GM12865 (cell line): Measurements from ENCODE around the gene EVA1B.
A peak's percentile ranks its signal among the peaks of the same experiment; 100 is the strongest.

Experiments used
- DNase-seq: peaks from one replicate; pipeline ENCODE4 v3.0.0; 2010; ENCODE audit warnings: low read depth
- H3K4me3 ChIP-seq: 2 replicates; pipeline ENCODE4 v1.5.1; 2011; ENCODE audit warnings: mild to moderate bottlenecking, low read depth, low read length, control low read depth
- CTCF ChIP-seq: IDR thresholded peaks from 2 replicates; pipeline ENCODE4 v1.5.1; 2011; ENCODE audit warnings: low read length, control low read depth, low read depth, inconsistent platforms; ENCODE audit not compliant: insufficient read depth; ENCODE audit errors: missing control alignments

EVA1B gene

GRCh38 chr1:36339615-36340014, 16.2 kb upstream of the EVA1B start:
- no peak overlapping the region for H3K4me3 ChIP-seq
- TF ChIP-seq CTCF: no peak
- DNase-seq: no peak

- H3K4me3 ChIP-seq: no peak overlapping the region
- TF ChIP-seq CTCF: no peak
- no peak for DNase-seq
Measured at GRCh38 chr1:36339215-36339614, 15.8 kb upstream of the EVA1B start.

GRCh38 chr1:36337830-36338229, 14.4 kb upstream of the EVA1B start:
- peak; percentile 29 for DNase-seq
- H3K4me3 ChIP-seq: no peak overlapping the region
- TF ChIP-seq CTCF: no peak

GRCh38 chr1:36330940-36331339, 7.5 kb upstream of the EVA1B start:
- no peak overlapping the region for H3K4me3 ChIP-seq
- no peak for DNase-seq
- no peak for TF ChIP-seq CTCF

GRCh38 chr1:36329817-36330216, 6.4 kb upstream of the EVA1B start:
- TF ChIP-seq CTCF: no peak
- H3K4me3 ChIP-seq: no peak overlapping the region

GRCh38 chr1:36328713-36329112, 5.3 kb upstream of the EVA1B start:
- H3K4me3 ChIP-seq: no peak overlapping the region
- no peak for DNase-seq
- TF ChIP-seq CTCF: no peak

More at GRCh38 chr1:36329817-36330216, 6.4 kb upstream of the EVA1B start:
- DNase-seq: no peak

- TF ChIP-seq CTCF: no peak
- DNase-seq: no peak
- no peak overlapping the region for H3K4me3 ChIP-seq
Measured at GRCh38 chr1:36328088-36328480, 4.6 kb upstream of the EVA1B start.
